H1 (cell line): ENCODE results near the gene STK36. TPM values are rescaled to one million over a fixed set of nuclear protein-coding genes. Genes with fewer than 3 reads are reported as not detected.

Source experiments
- BCL11A ChIP-seq, 2 experiments: IDR thresholded peaks; one replicate each; pipeline ENCODE4 v1.6.1; 2011; ENCODE audit warnings: low read depth in 2 of 2, low read length in 2 of 2, mild to moderate bottlenecking in 2 of 2
- CHD2 ChIP-seq: IDR thresholded peaks from 2 replicates; pipeline ENCODE4 v1.6.1; 2012; ENCODE audit warnings: low read length, improper control_type of control experiment
- polyA plus RNA-seq, 7 experiments: library from polyadenylated mRNA; depleted of rRNA in 3 of 7; stranded (reverse) in 5 of 7; unstranded in 2 of 7; fragments of >200 nt in 5 of 7; fragments of 200-250 nt in 2 of 7; gene quantifications; 1 replicate in 5 of 7; 2 replicates in 1 of 7; 4 replicates in 1 of 7; pipeline versions ENCODE4 v1.2.1 to v1.2.3, GENCODE V29; 2011 to 2013; ENCODE audit warnings: missing spikeins in 2 of 7, mixed read lengths in 2 of 7
- total RNA-seq: library from RNA; stranded (reverse); fragmentation: NEBNext Ultra II Directional; extraction: Animal tissue kit (Norgen Biotek cat#: 25700); gene quantifications from 2 replicates; pipeline ENCODE4 v1.2.1, GENCODE V29; 2021
- TF ChIP-seq, protein P1 (sequence below): IDR thresholded peaks from 2 replicates; pipeline ENCODE4 v1.6.1; 2012; ENCODE audit warnings: inconsistent platforms
- TF ChIP-seq, protein P2 (sequence below): fragments of 300-600 bp; sonication (generic); IDR thresholded peaks from 2 replicates; pipeline ENCODE4 v1.7.1; 2012; ENCODE audit warnings: low read length, moderate library complexity, mild to moderate bottlenecking, inconsistent platforms; ENCODE audit not compliant: insufficient replicate concordance

Gene STK36
- total and polyA plus RNA-seq, 2 of the 8 experiments (the other 6 are each of a cell fraction or from before 2014, with no cell fraction given), result 41.4 to 57.6 TPM

DNA sequence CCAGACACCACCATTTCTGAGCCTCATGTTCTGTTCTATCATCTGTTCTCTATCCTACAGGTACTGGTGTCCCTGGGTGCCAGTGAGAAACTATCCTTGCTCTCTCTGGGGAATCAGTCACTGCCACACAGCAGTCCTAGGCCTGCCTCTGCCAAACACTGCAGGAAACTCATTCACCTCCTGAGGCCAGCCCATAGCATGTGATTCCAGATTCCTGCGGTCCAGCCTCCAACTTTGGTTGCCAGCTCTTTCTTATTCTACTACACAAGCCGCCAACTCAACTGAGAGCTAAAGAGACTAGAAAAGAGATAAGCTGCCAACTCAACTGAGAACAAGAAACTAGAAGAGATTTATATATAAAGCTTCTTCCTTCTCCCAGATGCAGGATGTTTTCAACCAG is 29.9 kb downstream of the STK36 start (continued):
- TF ChIP-seq, protein P1, sequence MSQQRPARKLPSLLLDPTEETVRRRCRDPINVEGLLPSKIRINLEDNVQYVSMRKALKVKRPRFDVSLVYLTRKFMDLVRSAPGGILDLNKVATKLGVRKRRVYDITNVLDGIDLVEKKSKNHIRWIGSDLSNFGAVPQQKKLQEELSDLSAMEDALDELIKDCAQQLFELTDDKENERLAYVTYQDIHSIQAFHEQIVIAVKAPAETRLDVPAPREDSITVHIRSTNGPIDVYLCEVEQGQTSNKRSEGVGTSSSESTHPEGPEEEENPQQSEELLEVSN, result no peak
- no peak for TF ChIP-seq CHD2
- TF ChIP-seq, protein P2, sequence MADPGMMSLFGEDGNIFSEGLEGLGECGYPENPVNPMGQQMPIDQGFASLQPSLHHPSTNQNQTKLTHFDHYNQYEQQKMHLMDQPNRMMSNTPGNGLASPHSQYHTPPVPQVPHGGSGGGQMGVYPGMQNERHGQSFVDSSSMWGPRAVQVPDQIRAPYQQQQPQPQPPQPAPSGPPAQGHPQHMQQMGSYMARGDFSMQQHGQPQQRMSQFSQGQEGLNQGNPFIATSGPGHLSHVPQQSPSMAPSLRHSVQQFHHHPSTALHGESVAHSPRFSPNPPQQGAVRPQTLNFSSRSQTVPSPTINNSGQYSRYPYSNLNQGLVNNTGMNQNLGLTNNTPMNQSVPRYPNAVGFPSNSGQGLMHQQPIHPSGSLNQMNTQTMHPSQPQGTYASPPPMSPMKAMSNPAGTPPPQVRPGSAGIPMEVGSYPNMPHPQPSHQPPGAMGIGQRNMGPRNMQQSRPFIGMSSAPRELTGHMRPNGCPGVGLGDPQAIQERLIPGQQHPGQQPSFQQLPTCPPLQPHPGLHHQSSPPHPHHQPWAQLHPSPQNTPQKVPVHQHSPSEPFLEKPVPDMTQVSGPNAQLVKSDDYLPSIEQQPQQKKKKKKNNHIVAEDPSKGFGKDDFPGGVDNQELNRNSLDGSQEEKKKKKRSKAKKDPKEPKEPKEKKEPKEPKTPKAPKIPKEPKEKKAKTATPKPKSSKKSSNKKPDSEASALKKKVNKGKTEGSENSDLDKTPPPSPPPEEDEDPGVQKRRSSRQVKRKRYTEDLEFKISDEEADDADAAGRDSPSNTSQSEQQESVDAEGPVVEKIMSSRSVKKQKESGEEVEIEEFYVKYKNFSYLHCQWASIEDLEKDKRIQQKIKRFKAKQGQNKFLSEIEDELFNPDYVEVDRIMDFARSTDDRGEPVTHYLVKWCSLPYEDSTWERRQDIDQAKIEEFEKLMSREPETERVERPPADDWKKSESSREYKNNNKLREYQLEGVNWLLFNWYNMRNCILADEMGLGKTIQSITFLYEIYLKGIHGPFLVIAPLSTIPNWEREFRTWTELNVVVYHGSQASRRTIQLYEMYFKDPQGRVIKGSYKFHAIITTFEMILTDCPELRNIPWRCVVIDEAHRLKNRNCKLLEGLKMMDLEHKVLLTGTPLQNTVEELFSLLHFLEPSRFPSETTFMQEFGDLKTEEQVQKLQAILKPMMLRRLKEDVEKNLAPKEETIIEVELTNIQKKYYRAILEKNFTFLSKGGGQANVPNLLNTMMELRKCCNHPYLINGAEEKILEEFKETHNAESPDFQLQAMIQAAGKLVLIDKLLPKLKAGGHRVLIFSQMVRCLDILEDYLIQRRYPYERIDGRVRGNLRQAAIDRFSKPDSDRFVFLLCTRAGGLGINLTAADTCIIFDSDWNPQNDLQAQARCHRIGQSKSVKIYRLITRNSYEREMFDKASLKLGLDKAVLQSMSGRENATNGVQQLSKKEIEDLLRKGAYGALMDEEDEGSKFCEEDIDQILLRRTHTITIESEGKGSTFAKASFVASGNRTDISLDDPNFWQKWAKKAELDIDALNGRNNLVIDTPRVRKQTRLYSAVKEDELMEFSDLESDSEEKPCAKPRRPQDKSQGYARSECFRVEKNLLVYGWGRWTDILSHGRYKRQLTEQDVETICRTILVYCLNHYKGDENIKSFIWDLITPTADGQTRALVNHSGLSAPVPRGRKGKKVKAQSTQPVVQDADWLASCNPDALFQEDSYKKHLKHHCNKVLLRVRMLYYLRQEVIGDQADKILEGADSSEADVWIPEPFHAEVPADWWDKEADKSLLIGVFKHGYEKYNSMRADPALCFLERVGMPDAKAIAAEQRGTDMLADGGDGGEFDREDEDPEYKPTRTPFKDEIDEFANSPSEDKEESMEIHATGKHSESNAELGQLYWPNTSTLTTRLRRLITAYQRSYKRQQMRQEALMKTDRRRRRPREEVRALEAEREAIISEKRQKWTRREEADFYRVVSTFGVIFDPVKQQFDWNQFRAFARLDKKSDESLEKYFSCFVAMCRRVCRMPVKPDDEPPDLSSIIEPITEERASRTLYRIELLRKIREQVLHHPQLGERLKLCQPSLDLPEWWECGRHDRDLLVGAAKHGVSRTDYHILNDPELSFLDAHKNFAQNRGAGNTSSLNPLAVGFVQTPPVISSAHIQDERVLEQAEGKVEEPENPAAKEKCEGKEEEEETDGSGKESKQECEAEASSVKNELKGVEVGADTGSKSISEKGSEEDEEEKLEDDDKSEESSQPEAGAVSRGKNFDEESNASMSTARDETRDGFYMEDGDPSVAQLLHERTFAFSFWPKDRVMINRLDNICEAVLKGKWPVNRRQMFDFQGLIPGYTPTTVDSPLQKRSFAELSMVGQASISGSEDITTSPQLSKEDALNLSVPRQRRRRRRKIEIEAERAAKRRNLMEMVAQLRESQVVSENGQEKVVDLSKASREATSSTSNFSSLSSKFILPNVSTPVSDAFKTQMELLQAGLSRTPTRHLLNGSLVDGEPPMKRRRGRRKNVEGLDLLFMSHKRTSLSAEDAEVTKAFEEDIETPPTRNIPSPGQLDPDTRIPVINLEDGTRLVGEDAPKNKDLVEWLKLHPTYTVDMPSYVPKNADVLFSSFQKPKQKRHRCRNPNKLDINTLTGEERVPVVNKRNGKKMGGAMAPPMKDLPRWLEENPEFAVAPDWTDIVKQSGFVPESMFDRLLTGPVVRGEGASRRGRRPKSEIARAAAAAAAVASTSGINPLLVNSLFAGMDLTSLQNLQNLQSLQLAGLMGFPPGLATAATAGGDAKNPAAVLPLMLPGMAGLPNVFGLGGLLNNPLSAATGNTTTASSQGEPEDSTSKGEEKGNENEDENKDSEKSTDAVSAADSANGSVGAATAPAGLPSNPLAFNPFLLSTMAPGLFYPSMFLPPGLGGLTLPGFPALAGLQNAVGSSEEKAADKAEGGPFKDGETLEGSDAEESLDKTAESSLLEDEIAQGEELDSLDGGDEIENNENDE, result no peak
- no peak for TF ChIP-seq BCL11A (IDR thresholded peaks at IDR 0.05; ENCODE audit: low read depth in 2 of 2, low read length in 2 of 2)
